ENCODE data around the gene LRBA.

LRBA gene

GRCh38 chr4:150431221-150431620 lies 583.9 kb downstream of the LRBA start:
- no peak for TF ChIP-seq CTCF (conservative IDR thresholded peaks at IDR 0.05)

GRCh38 chr4:150425161-150425560 lies 589.9 kb downstream of the LRBA start:
- TF ChIP-seq CTCF (conservative IDR thresholded peaks at IDR 0.05), result no peak
- no peak overlapping the region for H3K27ac ChIP-seq

More at GRCh38 chr4:150431221-150431620, 583.9 kb downstream of the LRBA start:
- no peak overlapping the region for H3K27ac ChIP-seq

DNA sequence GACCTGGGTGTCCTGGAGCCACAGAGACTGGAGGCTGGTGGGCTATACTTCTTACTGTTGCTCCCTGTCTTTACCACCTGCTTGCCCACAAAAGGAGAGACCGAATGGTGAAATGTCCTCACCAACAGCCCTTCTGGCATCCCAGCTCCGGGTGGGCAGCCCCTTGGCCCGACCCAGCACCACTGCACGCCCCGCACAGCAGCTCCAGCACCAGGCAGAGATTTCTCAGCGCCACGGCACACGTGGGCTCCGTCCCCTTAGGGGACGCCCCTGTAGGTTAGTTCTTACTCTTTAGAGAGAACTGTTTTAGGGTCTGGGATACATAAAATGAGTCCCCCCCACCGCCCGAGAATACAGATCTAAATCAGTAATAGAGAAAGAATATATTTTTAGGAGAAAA lies 591.6 kb downstream of the LRBA start:
- no peak for TF ChIP-seq CTCF (conservative IDR thresholded peaks at IDR 0.05)
- no peak overlapping the region for H3K27ac ChIP-seq

DNA sequence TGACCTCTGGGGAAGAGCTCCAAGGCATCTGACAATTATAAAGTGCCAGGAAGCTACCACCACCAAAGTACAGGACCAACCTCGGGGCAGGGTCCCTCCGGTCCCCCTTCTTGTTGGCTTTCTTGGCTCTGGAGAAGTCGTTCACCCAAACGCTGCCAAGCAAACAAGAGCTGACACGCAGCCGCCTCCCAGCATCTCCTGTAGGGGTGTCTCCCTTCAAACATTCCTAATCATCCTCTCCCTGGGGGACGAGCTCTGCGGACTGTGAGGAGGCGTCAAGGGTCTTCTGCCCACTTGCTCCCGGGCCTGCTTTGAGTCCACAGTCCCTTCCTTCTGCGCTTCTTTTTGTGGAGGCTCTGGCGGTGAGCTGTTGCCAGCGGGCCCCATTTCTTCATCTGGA lies 592.0 kb downstream of the LRBA start:
- TF ChIP-seq CTCF (conservative IDR thresholded peaks at IDR 0.05), result no peak
- no peak overlapping the region for H3K27ac ChIP-seq

GRCh38 chr4:150421612-150422011 lies 593.5 kb downstream of the LRBA start:
- TF ChIP-seq CTCF (conservative IDR thresholded peaks at IDR 0.05), result no peak
- no peak overlapping the region for H3K27ac ChIP-seq

DNA sequence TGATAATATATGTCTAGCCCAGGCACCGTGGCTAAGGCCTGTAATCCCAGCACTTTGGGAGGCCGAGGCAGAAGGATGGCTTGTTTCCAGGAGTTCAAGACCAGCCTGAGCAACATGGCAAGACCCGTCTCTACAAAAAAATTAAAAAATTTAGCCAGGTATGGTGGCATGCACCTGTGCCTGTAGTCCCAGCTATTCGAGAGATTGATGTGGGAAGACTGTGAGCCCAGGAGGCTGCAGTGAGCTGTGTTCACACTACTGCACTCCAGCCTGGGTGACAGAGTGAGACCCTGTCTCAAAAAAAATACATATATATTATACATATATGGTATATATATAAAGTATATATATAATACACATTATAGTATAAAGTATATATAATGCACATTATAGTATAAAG lies 595.1 kb downstream of the LRBA start:
- H3K27ac ChIP-seq, result no peak overlapping the region
- TF ChIP-seq CTCF (conservative IDR thresholded peaks at IDR 0.05), result no peak

DNA sequence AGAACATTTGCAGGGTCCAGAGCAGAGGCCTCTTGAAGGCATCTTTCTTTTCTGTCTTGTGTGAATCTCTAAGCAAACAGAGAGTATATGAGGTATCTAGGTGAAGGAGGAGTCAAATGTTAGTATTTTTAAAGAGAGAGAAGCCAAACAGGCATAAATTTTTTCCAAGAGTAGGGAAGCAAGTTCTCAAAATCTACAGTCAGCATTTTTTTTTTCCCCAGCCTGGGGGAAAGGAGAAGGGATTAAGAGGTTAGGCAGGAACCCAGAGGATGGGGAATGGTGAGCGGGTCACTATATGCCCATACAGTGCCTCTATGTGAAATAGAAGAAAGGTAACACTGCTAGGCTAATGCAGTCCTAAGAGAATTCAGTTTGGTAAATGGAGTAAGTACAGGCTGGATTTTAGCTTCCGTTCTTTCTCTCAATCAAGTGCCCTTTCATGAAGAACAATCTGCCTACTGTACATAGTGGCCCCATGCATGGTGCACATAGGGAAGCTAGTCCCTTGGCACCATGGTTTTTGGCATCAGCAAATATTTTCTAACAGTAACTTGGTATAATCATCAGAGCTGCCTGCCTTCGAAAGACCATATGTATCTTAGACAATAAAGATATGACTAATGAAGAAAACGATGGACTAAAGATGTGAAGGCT lies 596.2 kb downstream of the LRBA start:
- TF ChIP-seq CTCF (conservative IDR thresholded peaks at IDR 0.05), result no peak
- H3K27ac ChIP-seq, result no peak overlapping the region
